Measurements from ENCODE around the gene DPF3. TPM values are rescaled to one million over a fixed set of nuclear protein-coding genes. Genes with fewer than 3 reads are reported as not detected.
A peak's percentile ranks its signal among the peaks of the same experiment; 100 is the strongest.

DPF3 gene
- total RNA-seq, 2 experiments from 2014 or later, result 0.25 to 0.39 TPM

- intact Hi-C loops (cut with DNase I, micrococcal nuclease), result loop anchor here in 1 of 2 experiments (2.0 to 5.0 kb wide), 3 partner anchors 373 to 959 kb away; partner anchors contain the start of genes NUMB and RGS6
- Mint-ChIP-seq H3K27me3 (peaks cover 37% of the 10 kb centered on the region), H3K27ac (no peak overlapping the region), H3K4me1 (peaks cover 17% of the 10 kb centered on the region), H3K4me3 (peak overlapping the region; percentile 78), H3K36me3 (ENCODE audit: low read depth) (no peaks in the 10 kb centered on the region), H3K9me3 (ENCODE audit: low read depth) (no peaks in the 10 kb centered on the region)
- ChIA-PET CTCF (interaction anchor here (1.1 to 2.1 kb wide), 4 partner anchors 11 to 377 kb away, joined by 3 to 9 read pairs (median 4); no protein-coding TSS in a partner anchor), POLR2A (no interaction called here)
- DNase-seq (no peak), ATAC-seq (no peak)
Measured at GRCh38 chr14:72891666-72892102, 2.2 kb downstream of the DPF3 start.

DNA sequence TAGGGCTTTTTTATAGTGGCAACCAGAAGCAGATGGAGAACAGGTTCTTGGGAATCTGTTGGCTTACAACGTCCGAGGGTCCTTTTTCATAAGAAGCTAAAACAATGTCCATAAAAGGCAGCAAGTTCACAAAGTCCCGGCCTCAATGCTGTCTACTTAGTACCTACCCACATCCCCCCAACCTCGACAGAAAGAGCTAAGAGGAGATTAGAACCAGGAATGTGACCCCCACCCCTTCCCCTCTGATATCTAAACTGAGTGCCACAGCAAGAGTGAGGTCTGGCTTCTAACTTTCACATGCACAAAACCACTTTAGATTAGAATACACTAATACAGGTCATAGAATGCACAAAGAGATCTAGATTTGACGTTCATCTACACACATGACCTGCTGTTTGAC, 4.5 kb downstream of the DPF3 start:
- DNase-seq, result no peak
- Mint-ChIP-seq H3K27ac (no peak overlapping the region), H3K36me3 (ENCODE audit: low read depth) (no peaks in the 10 kb centered on the region), H3K4me1 (peaks cover 9% of the 10 kb centered on the region), H3K4me3 (no peak overlapping the region), H3K27me3 (peaks cover 27% of the 10 kb centered on the region), H3K9me3 (ENCODE audit: low read depth) (no peaks in the 10 kb centered on the region)
- CTCF ChIA-PET, result interaction anchor here (0.7 kb wide), 1 partner anchor 9 kb away, joined by 3 read pairs; no protein-coding TSS in a partner anchor
- POLR2A ChIA-PET, result no interaction called here
- intact Hi-C loops (cut with DNase I, micrococcal nuclease), result no loop called here
- ATAC-seq, result no peak

GRCh38 chr14:72888636-72889201, 5.2 kb downstream of the DPF3 start:
- peaks cover 25% of the 10 kb centered on the region for H3K27me3 Mint-ChIP-seq
- H3K27ac Mint-ChIP-seq, result no peak overlapping the region
- POLR2A ChIA-PET, result interaction anchor here (0.7 kb wide), 1 partner anchor 1704 kb away, joined by 7 read pairs; no protein-coding TSS in a partner anchor
- no peaks in the 10 kb centered on the region for H3K36me3 Mint-ChIP-seq (ENCODE audit: low read depth)
- no peak overlapping the region for H3K4me3 Mint-ChIP-seq
- peaks cover 7% of the 10 kb centered on the region for H3K4me1 Mint-ChIP-seq
- ATAC-seq, result no peak
- CTCF ChIA-PET, result interaction anchor here (0.7 to 2.3 kb wide), 2 partner anchors 10 to 375 kb away, joined by 3 to 6 read pairs; no protein-coding TSS in a partner anchor
- intact Hi-C loops (cut with DNase I, micrococcal nuclease), result no loop called here
- H3K9me3 Mint-ChIP-seq (ENCODE audit: low read depth), result no peaks in the 10 kb centered on the region
- DNase-seq, result no peak

DNA sequence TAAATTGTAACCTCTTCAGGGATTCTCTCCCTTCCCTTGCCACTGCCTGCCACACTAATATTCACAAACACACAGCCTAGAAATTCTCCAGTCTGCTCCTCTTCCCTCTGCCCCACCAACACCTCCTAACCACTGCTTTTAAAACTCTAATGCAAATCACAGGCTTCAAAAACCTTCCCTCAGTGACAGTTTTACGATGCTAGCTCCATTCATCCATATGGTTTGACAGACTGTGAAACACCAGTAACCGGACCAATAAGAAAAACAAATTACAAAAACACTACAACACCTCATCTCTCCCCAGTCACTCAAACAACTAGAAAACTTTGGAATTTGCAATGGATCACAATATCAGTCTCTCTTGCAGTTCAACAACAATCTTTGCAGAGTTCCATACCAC, 5.7 kb downstream of the DPF3 start:
- CTCF ChIA-PET, result interaction anchor here (0.7 to 2.3 kb wide), 4 partner anchors 11 to 375 kb away, joined by 3 to 6 read pairs (median 3); no protein-coding TSS in a partner anchor
- POLR2A ChIA-PET, result interaction anchor here (0.7 kb wide), 1 partner anchor 1703 kb away, joined by 7 read pairs; no protein-coding TSS in a partner anchor
- no peaks in the 10 kb centered on the region for H3K9me3 Mint-ChIP-seq (ENCODE audit: low read depth)
- no peak for ATAC-seq
- peaks cover 7% of the 10 kb centered on the region for H3K4me1 Mint-ChIP-seq
- peaks cover 25% of the 10 kb centered on the region for H3K27me3 Mint-ChIP-seq
- no peak overlapping the region for H3K4me3 Mint-ChIP-seq
- H3K27ac Mint-ChIP-seq, result no peak overlapping the region
- no peak for DNase-seq
- intact Hi-C loops (cut with DNase I, micrococcal nuclease), result no loop called here
- no peaks in the 10 kb centered on the region for H3K36me3 Mint-ChIP-seq (ENCODE audit: low read depth)

- H3K36me3 Mint-ChIP-seq (ENCODE audit: low read depth), result no peaks in the 10 kb centered on the region
- peaks cover 22% of the 10 kb centered on the region for H3K27me3 Mint-ChIP-seq
- intact Hi-C loops (cut with DNase I, micrococcal nuclease), result no loop called here
- H3K4me1 Mint-ChIP-seq, result peaks cover 5% of the 10 kb centered on the region
- no peaks in the 10 kb centered on the region for H3K9me3 Mint-ChIP-seq (ENCODE audit: low read depth)
- ATAC-seq (no peak), DNase-seq (no peak)
- ChIA-PET POLR2A (no interaction called here), CTCF (interaction anchor here (0.6 to 2.3 kb wide), 6 partner anchors 12 to 374 kb away, joined by 3 to 6 read pairs (median 3); no protein-coding TSS in a partner anchor)
- H3K4me3 Mint-ChIP-seq, result no peak overlapping the region
- H3K27ac Mint-ChIP-seq, result no peak overlapping the region
Measured at GRCh38 chr14:72887514-72887913, 6.4 kb downstream of the DPF3 start.

GRCh38 chr14:72884386-72884785, 9.5 kb downstream of the DPF3 start:
- POLR2A ChIA-PET, result no interaction called here
- peaks cover 7% of the 10 kb centered on the region for H3K4me1 Mint-ChIP-seq

GRCh38 chr14:72883961-72884360, 9.9 kb downstream of the DPF3 start:
- H3K27me3 Mint-ChIP-seq, result peaks cover 4% of the 10 kb centered on the region
- DNase-seq, result peak; percentile 30
- H3K4me1 Mint-ChIP-seq, result peaks cover 7% of the 10 kb centered on the region
- no peak overlapping the region for H3K27ac Mint-ChIP-seq
- no peaks in the 10 kb centered on the region for H3K36me3 Mint-ChIP-seq (ENCODE audit: low read depth)
- POLR2A ChIA-PET, result no interaction called here
- no peaks in the 10 kb centered on the region for H3K9me3 Mint-ChIP-seq (ENCODE audit: low read depth)
- CTCF ChIA-PET, result interaction anchor here (0.6 kb wide), 1 partner anchor 89 kb away, joined by 3 read pairs; no protein-coding TSS in a partner anchor
- intact Hi-C loops (cut with DNase I, micrococcal nuclease), result no loop called here
- no peak overlapping the region for H3K4me3 Mint-ChIP-seq
- peak; percentile 61 for ATAC-seq

More at GRCh38 chr14:72884386-72884785, 9.5 kb downstream of the DPF3 start:
- ATAC-seq (no peak), DNase-seq (no peak)
- no peaks in the 10 kb centered on the region for H3K36me3 Mint-ChIP-seq (ENCODE audit: low read depth)
- no peak overlapping the region for H3K27ac Mint-ChIP-seq
- peaks cover 4% of the 10 kb centered on the region for H3K27me3 Mint-ChIP-seq
- no peak overlapping the region for H3K4me3 Mint-ChIP-seq
- CTCF ChIA-PET, result interaction anchor here (0.6 kb wide), 1 partner anchor 89 kb away, joined by 3 read pairs; no protein-coding TSS in a partner anchor
- intact Hi-C loops (cut with DNase I, micrococcal nuclease), result no loop called here
- H3K9me3 Mint-ChIP-seq (ENCODE audit: low read depth), result no peaks in the 10 kb centered on the region

- ChIA-PET CTCF (interaction anchor here (2.0 kb wide), 1 partner anchor 66 kb away, joined by 4 read pairs; no protein-coding TSS in a partner anchor), POLR2A (no interaction called here)
- no peak for ATAC-seq
- Mint-ChIP-seq H3K27ac (no peak overlapping the region), H3K4me1 (peaks cover 7% of the 10 kb centered on the region), H3K9me3 (ENCODE audit: low read depth) (no peaks in the 10 kb centered on the region), H3K4me3 (no peak overlapping the region), H3K27me3 (peaks cover 4% of the 10 kb centered on the region), H3K36me3 (ENCODE audit: low read depth) (no peaks in the 10 kb centered on the region)
- DNase-seq, result no peak
- intact Hi-C loops (cut with DNase I, micrococcal nuclease), result no loop called here
Measured at GRCh38 chr14:72883109-72883508, 10.8 kb downstream of the DPF3 start.

- ATAC-seq (no peak), DNase-seq (no peak)
- Mint-ChIP-seq H3K4me3 (no peak overlapping the region), H3K36me3 (ENCODE audit: low read depth) (no peaks in the 10 kb centered on the region), H3K27me3 (peaks cover 4% of the 10 kb centered on the region), H3K27ac (no peak overlapping the region), H3K4me1 (peaks cover 7% of the 10 kb centered on the region), H3K9me3 (ENCODE audit: low read depth) (no peaks in the 10 kb centered on the region)
- ChIA-PET POLR2A (no interaction called here), CTCF (interaction anchor here (0.9 to 2.0 kb wide), 2 partner anchors 22 to 66 kb away, joined by 3 to 4 read pairs; no protein-coding TSS in a partner anchor)
- intact Hi-C loops (cut with DNase I, micrococcal nuclease), result no loop called here
Measured at GRCh38 chr14:72882463-72882862, 11.4 kb downstream of the DPF3 start.

DNA sequence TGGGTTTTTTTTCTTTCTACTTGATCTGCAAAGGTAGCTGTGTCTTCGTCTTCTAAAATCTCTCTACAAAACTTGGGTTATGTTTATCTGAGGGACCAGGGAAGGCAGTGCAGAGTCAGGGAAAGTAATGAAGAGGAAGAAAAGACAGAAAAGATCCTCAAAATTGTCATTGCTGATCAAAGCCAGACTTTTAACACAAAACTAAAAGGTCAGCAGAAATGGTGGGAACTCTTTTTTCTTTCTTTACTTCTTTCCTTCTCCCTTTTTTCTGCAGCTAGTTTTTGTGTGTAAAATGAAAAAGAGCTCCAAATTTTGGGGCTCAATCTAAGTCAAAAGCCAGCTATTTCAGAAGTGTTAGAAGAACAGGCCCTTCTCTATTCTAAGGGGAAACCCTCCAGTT, 11.9 kb downstream of the DPF3 start:
- peaks cover 7% of the 10 kb centered on the region for H3K4me1 Mint-ChIP-seq
- CTCF ChIA-PET, result interaction anchor here (0.9 to 2.0 kb wide), 2 partner anchors 22 to 67 kb away, joined by 3 to 4 read pairs; no protein-coding TSS in a partner anchor
- ATAC-seq (no peak), DNase-seq (no peak)
- H3K36me3 Mint-ChIP-seq (ENCODE audit: low read depth), result no peaks in the 10 kb centered on the region
- POLR2A ChIA-PET, result no interaction called here
- H3K27ac Mint-ChIP-seq, result no peak overlapping the region
- H3K4me3 Mint-ChIP-seq, result no peak overlapping the region
- no peaks in the 10 kb centered on the region for H3K9me3 Mint-ChIP-seq (ENCODE audit: low read depth)
- peaks cover 4% of the 10 kb centered on the region for H3K27me3 Mint-ChIP-seq
- intact Hi-C loops (cut with DNase I, micrococcal nuclease), result no loop called here

DNA sequence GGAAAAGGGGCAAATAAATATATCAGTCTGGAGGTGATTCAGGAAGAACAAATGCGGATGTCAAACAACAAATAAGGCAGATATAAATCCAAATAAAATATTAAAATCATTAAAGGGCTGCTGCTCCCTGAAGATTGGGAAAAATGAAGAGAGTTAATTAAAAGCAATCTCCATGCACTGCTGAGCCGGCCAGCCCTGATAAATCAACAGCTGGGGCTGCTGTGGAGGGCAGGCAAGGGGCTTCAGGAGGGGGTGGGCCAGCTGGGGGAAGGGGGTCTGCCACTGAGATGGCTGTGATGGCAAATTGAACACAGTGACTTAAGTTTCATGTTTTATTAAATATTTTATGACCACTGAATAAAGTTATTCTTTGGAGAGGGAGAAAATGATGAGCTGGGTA, 12.4 kb downstream of the DPF3 start:
- no peak for DNase-seq
- Mint-ChIP-seq H3K9me3 (ENCODE audit: low read depth) (no peaks in the 10 kb centered on the region), H3K4me3 (no peak overlapping the region), H3K36me3 (ENCODE audit: low read depth) (no peaks in the 10 kb centered on the region), H3K27ac (no peak overlapping the region), H3K27me3 (peaks cover 4% of the 10 kb centered on the region), H3K4me1 (peaks cover 7% of the 10 kb centered on the region)
- POLR2A ChIA-PET, result no interaction called here
- intact Hi-C loops (cut with DNase I, micrococcal nuclease), result no loop called here
- ATAC-seq, result no peak
- CTCF ChIA-PET, result interaction anchor here (0.9 to 2.0 kb wide), 2 partner anchors 23 to 67 kb away, joined by 3 to 4 read pairs; no protein-coding TSS in a partner anchor

DNA sequence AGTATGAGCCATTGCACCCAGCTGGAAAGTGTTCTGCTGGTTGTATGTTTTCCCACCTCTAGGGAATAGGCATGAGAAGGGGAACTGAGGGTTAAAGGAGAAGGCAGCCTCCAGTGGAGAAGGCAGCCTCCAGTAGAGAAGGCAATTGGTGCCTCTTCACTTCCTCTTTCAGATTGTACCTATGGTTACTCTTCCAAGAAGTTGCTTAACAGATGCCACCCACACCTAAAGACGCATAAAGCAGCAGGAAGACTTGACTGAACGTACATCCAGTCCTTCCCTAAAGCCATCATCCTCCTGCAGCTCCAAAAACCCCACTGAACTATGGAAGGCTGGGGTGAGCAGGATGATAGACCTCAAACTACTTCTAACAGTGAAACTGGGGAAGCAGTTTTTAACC, 13.1 kb downstream of the DPF3 start:
- no peaks in the 10 kb centered on the region for H3K36me3 Mint-ChIP-seq (ENCODE audit: low read depth)
- H3K9me3 Mint-ChIP-seq (ENCODE audit: low read depth), result no peaks in the 10 kb centered on the region
- CTCF ChIA-PET, result interaction anchor here (0.7 kb wide), 1 partner anchor 968 kb away, joined by 3 read pairs; no protein-coding TSS in a partner anchor
- no peak for DNase-seq
- no peak overlapping the region for H3K4me3 Mint-ChIP-seq
- intact Hi-C loops (cut with DNase I, micrococcal nuclease), result no loop called here
- ATAC-seq, result no peak
- H3K27ac Mint-ChIP-seq, result no peak overlapping the region
- peaks cover 4% of the 10 kb centered on the region for H3K27me3 Mint-ChIP-seq
- POLR2A ChIA-PET, result no interaction called here
- H3K4me1 Mint-ChIP-seq, result peaks cover 7% of the 10 kb centered on the region
